ENCODE data around the gene RNF32. TPM values are rescaled to one million over a fixed set of nuclear protein-coding genes. Genes with fewer than 3 reads are reported as not detected.

Gene RNF32
- total RNA-seq, 1 donor from 2014 or later, result 1.0 TPM

DNA sequence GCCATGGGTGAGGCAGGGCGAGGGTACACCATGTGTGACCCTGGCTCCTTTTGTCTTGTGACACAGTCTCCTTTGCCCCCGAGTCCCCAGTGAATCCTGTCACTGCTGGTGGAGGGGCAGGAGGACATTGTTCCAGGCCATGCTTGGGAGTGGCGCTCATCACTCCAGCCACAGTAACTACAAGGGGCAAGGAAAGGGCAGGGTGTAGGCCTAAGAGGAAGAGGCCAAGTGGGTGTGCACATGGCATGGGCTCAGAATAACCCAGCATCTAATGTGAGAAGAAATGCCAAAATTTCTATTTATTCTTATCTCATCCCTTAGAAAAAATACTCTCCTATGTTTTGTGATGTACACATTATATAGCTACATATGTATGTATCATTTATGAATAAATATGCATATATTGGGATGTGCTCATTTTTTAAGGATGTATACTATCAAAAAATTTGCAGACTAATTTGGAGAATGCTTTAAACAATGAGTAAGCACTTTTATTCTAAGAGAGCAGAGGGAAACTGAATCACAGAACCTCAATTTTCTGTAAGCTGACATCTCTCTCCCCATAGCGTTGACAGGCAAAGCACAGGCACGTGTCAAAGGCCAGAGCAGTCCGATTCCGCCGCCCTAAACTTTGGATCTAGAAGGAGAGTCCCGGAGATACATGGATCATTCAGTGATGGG is 36.9 kb downstream of the RNF32 start:
- Mint-ChIP-seq H3K27me3 (no peaks in the 10 kb centered on the region), H3K9me3 (no peaks in the 10 kb centered on the region), H3K4me1 (no peaks in the 10 kb centered on the region), H3K36me3 (ENCODE audit: low read depth) (peaks cover 63% of the 10 kb centered on the region), H3K27ac (no peak overlapping the region), H3K4me3 (no peak overlapping the region)
- DNase-seq (no peak), ATAC-seq (ENCODE audit: low read depth) (no peak)
- POLR2A ChIA-PET, result no interaction called here
- intact Hi-C loops (cut with micrococcal nuclease), result no loop called here
- CTCF ChIA-PET, result no interaction called here
- TF ChIP-seq, protein P1, sequence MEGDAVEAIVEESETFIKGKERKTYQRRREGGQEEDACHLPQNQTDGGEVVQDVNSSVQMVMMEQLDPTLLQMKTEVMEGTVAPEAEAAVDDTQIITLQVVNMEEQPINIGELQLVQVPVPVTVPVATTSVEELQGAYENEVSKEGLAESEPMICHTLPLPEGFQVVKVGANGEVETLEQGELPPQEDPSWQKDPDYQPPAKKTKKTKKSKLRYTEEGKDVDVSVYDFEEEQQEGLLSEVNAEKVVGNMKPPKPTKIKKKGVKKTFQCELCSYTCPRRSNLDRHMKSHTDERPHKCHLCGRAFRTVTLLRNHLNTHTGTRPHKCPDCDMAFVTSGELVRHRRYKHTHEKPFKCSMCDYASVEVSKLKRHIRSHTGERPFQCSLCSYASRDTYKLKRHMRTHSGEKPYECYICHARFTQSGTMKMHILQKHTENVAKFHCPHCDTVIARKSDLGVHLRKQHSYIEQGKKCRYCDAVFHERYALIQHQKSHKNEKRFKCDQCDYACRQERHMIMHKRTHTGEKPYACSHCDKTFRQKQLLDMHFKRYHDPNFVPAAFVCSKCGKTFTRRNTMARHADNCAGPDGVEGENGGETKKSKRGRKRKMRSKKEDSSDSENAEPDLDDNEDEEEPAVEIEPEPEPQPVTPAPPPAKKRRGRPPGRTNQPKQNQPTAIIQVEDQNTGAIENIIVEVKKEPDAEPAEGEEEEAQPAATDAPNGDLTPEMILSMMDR (IDR thresholded peaks at IDR 0.05), result no peak

DNA sequence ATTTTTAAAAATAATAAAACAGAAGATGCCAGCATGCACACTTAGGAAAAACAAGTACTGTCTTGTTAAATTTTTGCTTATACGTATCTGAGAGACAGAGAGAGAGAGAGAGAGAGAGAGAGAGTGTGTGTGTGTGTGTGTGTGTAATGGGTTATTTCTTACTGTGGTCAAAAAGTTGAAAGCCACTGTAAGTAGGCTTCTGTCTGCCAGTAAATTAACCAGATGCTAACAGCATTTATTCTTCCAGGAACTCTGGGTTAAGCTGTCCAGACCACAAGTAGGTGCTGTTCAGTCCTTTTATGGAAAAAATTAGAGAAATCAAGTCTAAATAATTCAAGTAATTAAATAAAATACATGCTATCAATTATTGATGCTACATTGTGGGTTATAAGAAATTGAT is 39.7 kb downstream of the RNF32 start:
- H3K4me1 Mint-ChIP-seq, result no peaks in the 10 kb centered on the region
- POLR2A ChIA-PET, result no interaction called here
- no peaks in the 10 kb centered on the region for H3K9me3 Mint-ChIP-seq
- ATAC-seq (ENCODE audit: low read depth) (no peak), DNase-seq (no peak)
- CTCF ChIA-PET, result no interaction called here
- no peak overlapping the region for H3K4me3 Mint-ChIP-seq
- intact Hi-C loops (cut with micrococcal nuclease), result no loop called here
- no peaks in the 10 kb centered on the region for H3K27me3 Mint-ChIP-seq
- TF ChIP-seq, protein P1 (IDR thresholded peaks at IDR 0.05), result no peak
- H3K36me3 Mint-ChIP-seq (ENCODE audit: low read depth), result peaks cover 65% of the 10 kb centered on the region
- no peak overlapping the region for H3K27ac Mint-ChIP-seq

DNA sequence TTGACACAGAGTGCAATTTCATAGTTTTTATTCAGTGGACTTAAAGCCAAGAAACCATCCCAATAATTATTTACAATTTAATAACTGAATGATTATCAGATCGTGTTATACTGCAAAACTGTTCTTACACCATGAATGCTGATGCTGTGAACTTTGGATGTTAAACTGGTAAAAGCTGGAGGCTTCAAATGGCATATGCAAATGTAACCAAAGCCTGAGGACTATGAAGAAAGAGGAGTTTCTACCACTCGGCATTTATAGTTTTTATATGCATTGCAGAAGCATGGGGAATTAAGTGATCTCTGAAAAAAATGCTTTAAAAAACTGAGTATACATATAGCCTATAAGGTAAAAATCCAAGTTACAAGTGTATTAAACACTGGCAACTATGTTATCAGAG is 42.4 kb downstream of the RNF32 start:
- TF ChIP-seq, protein P1 (IDR thresholded peaks at IDR 0.05), result no peak
- no peak for ATAC-seq (ENCODE audit: low read depth)

DNA sequence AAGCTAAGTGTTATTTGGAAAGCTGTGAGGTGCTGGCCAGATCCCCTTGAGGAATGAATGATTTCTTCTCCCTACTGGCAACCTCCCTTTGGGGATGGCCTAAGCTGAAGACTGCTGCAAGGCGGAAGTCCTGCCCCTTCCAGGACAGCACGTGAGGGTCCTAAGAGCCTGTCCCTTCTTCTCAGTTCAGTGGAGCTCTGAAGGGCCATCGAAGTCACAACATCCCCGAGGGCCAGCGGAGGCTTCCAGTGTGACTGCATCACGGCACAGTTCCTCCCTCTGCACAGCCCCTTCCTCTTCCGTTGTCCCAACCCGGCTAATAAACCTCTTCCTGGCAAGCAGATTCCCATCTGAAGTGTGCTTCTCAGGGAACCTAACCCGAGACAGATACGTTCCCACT is 43.7 kb downstream of the RNF32 start:
- CTCF ChIA-PET, result no interaction called here
- Mint-ChIP-seq H3K4me1 (no peaks in the 10 kb centered on the region), H3K4me3 (no peak overlapping the region), H3K27ac (no peak overlapping the region), H3K9me3 (no peaks in the 10 kb centered on the region), H3K27me3 (no peaks in the 10 kb centered on the region), H3K36me3 (ENCODE audit: low read depth) (peaks cover 47% of the 10 kb centered on the region)
- DNase-seq (no peak), ATAC-seq (ENCODE audit: low read depth) (no peak)
- POLR2A ChIA-PET, result no interaction called here
- TF ChIP-seq, protein P1 (IDR thresholded peaks at IDR 0.05), result no peak
- intact Hi-C loops (cut with micrococcal nuclease), result no loop called here

More for the DNA sequence above, 42.4 kb downstream of the RNF32 start:
- Mint-ChIP-seq H3K4me1 (no peaks in the 10 kb centered on the region), H3K27ac (no peak overlapping the region), H3K9me3 (no peaks in the 10 kb centered on the region), H3K27me3 (no peaks in the 10 kb centered on the region), H3K4me3 (no peak overlapping the region), H3K36me3 (ENCODE audit: low read depth) (peaks cover 61% of the 10 kb centered on the region)
- intact Hi-C loops (cut with micrococcal nuclease), result no loop called here
- DNase-seq, result no peak
- CTCF ChIA-PET, result no interaction called here
- POLR2A ChIA-PET, result no interaction called here

DNA sequence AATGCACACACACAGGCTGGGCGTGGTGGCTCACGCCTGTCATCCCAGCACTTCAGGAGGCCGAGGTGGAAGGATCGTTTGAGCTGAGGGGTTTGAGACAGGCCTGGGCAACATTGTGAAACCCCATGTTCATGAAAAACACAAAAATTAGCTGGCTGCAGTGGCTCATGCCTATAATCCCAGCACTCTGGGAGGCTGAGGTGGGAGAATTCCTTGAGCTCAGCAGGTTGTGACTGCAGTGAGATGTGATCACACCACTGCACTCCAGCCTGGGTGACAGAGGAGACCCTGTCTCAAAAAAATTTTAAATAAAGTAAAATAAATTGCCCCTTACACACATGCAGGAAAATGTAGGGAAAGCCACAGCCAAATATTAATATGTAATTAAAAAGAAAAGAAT is 44.1 kb downstream of the RNF32 start:
- no peaks in the 10 kb centered on the region for H3K9me3 Mint-ChIP-seq

More for the DNA sequence above, 44.1 kb downstream of the RNF32 start:
- intact Hi-C loops (cut with micrococcal nuclease), result no loop called here
- Mint-ChIP-seq H3K4me3 (no peak overlapping the region), H3K36me3 (ENCODE audit: low read depth) (peaks cover 43% of the 10 kb centered on the region), H3K27ac (no peak overlapping the region), H3K4me1 (no peaks in the 10 kb centered on the region), H3K27me3 (no peaks in the 10 kb centered on the region)
- ATAC-seq (ENCODE audit: low read depth) (no peak), DNase-seq (no peak)
- TF ChIP-seq, protein P1 (IDR thresholded peaks at IDR 0.05), result no peak
- POLR2A ChIA-PET, result no interaction called here
- CTCF ChIA-PET, result no interaction called here
